H1 (cell line): Measurements from ENCODE around the gene SYNJ1. TPM values are rescaled to one million over a fixed set of nuclear protein-coding genes. Genes with fewer than 3 reads are reported as not detected.

ENCODE experiments used
- BCL11A ChIP-seq, 2 experiments: IDR thresholded peaks; one replicate each; pipeline ENCODE4 v1.6.1; 2011; ENCODE audit warnings: low read depth in 2 of 2, low read length in 2 of 2, mild to moderate bottlenecking in 2 of 2
- CHD2 ChIP-seq: IDR thresholded peaks from 2 replicates; pipeline ENCODE4 v1.6.1; 2012; ENCODE audit warnings: low read length, improper control_type of control experiment
- NANOG ChIP-seq: IDR thresholded peaks from 2 replicates; pipeline ENCODE4 v1.6.1; 2011; ENCODE audit warnings: low read length, low read depth, mild to moderate bottlenecking, inconsistent platforms; ENCODE audit not compliant: insufficient read depth, poor library complexity, severe bottlenecking
- NRF1 ChIP-seq: IDR thresholded peaks from 2 replicates; pipeline ENCODE4 v1.6.1; 2011; ENCODE audit warnings: mild to moderate bottlenecking, low read depth, low read length, improper control_type of control experiment
- RXRA ChIP-seq: IDR thresholded peaks from 2 replicates; pipeline ENCODE4 v1.6.1; 2011; ENCODE audit warnings: low read depth, mild to moderate bottlenecking, low read length, moderate library complexity; ENCODE audit not compliant: insufficient read depth
- SIX5 ChIP-seq: IDR thresholded peaks from 2 replicates; pipeline ENCODE4 v1.6.1; 2011; ENCODE audit warnings: mild to moderate bottlenecking, low read depth, low read length
- TAF1 ChIP-seq: IDR thresholded peaks from 2 replicates; pipeline ENCODE4 v1.6.1; 2011; ENCODE audit warnings: mild to moderate bottlenecking, low read depth, low read length
- USF2 ChIP-seq: IDR thresholded peaks from 2 replicates; pipeline ENCODE4 v1.6.1; 2011; ENCODE audit warnings: low read length, improper control_type of control experiment
- polyA plus RNA-seq, 7 experiments: library from polyadenylated mRNA; depleted of rRNA in 3 of 7; stranded (reverse) in 5 of 7; unstranded in 2 of 7; fragments of >200 nt in 5 of 7; fragments of 200-250 nt in 2 of 7; gene quantifications; 1 replicate in 5 of 7; 2 replicates in 1 of 7; 4 replicates in 1 of 7; pipeline versions ENCODE4 v1.2.1 to v1.2.3, GENCODE V29; 2011 to 2013; ENCODE audit warnings: missing spikeins in 2 of 7, mixed read lengths in 2 of 7
- total RNA-seq: library from RNA; stranded (reverse); fragmentation: NEBNext Ultra II Directional; extraction: Animal tissue kit (Norgen Biotek cat#: 25700); gene quantifications from 2 replicates; pipeline ENCODE4 v1.2.1, GENCODE V29; 2021

Gene SYNJ1
- total and polyA plus RNA-seq, 2 of the 8 experiments (the other 6 are each of a cell fraction or from before 2014, with no cell fraction given): 1.3 to 4.3 TPM

GRCh38 chr21:32612999-32613337 is 114.8 kb downstream of the SYNJ1 start (continued):
- TF ChIP-seq USF2 (no peak), NANOG (no peak), SIX5 (no peak), TAF1 (no peak), CHD2 (no peak), NRF1 (no peak), BCL11A (IDR thresholded peaks at IDR 0.05; ENCODE audit: low read depth in 2 of 2, low read length in 2 of 2) (no peak), RXRA (no peak)
